Upper lobe of left lung (tissue), 6 donors: ENCODE measurements around the gene GBX1. TPM values are rescaled to one million over a fixed set of nuclear protein-coding genes. Genes with fewer than 3 reads are reported as not detected.
A peak's percentile ranks its signal among the peaks of the same experiment; 100 is the strongest.

ENCODE experiments used
- ATAC-seq, 2 donors: fragments of 200-7000 bp; cut with Tn5 transposase; one replicate each; pipeline ENCODE4 v1.9.1; 2022; ENCODE audit warnings: mild to moderate bottlenecking in 2 of 2, moderate library complexity in 2 of 2; ENCODE audit not compliant: low FRiP score in 2 of 2
- DNase-seq, 2 donors: peaks; one replicate each; pipeline ENCODE4 v3.0.0-alpha.2; 2019 to 2020
- H3K27ac ChIP-seq, 4 donors: fragments of 200-600 bp; sonication (generic); one replicate each; pipeline ENCODE4 v1.5.1; 2016 to 2019
- H3K27me3 ChIP-seq, 4 donors: fragments of 200-600 bp; sonication (generic); one replicate each; pipeline ENCODE4 v1.5.1; 2017 to 2019
- H3K36me3 ChIP-seq, 4 donors: fragments of 200-600 bp; sonication (generic); one replicate each; pipeline ENCODE4 v1.5.1; 2016 to 2019
- H3K4me1 ChIP-seq, 4 donors: fragments of 200-600 bp; sonication (generic); one replicate each; pipeline ENCODE4 v1.5.1; 2018 to 2019
- H3K4me3 ChIP-seq, 4 donors: fragments of 200-600 bp; sonication (generic); one replicate each; pipeline ENCODE4 v1.5.1; 2017 to 2019; ENCODE audit warnings: mild to moderate bottlenecking in 2 of 4, moderate library complexity in 1 of 4
- H3K9me3 ChIP-seq, 4 donors: fragments of 200-600 bp; sonication (generic); one replicate each; pipeline ENCODE4 v1.5.1; 2018 to 2019
- EP300 ChIP-seq, 4 donors: sonication (generic); formaldehyde crosslinking; IDR thresholded peaks; one replicate each; pipeline ENCODE4 v1.5.1; 2017; ENCODE audit warnings: antibody characterized with exemption in 4 of 4, control low read depth in 2 of 4
- POLR2A ChIP-seq, 4 donors: fragments of 450-650 bp; IDR thresholded peaks; one replicate each; pipeline ENCODE4 v1.5.1; 2016 to 2017; ENCODE audit warnings: antibody characterized with exemption in 4 of 4, mild to moderate bottlenecking in 2 of 4
- POLR2AphosphoS5 ChIP-seq, 2 donors: sonication (generic); formaldehyde crosslinking; IDR thresholded peaks; one replicate each; pipeline ENCODE4 v1.5.1; 2017; ENCODE audit warnings: antibody characterized with exemption in 2 of 2
- WGBS, 2 donors: methylation state at CpG; one replicate each; pipeline ENCODE4 v1.1.5; 2017 to 2018; 5-methylcytosine and 5-hydroxymethylcytosine counted together
- total RNA-seq, 6 donors: library from RNA; depleted of rRNA in 4 of 6; stranded (reverse); fragments of >200 nt in 4 of 6; gene quantifications; one replicate each; pipeline versions ENCODE4 v1.1.0 to v1.2.1, GENCODE V29; 2016 to 2021
- TF ChIP-seq, protein P1 (sequence below), 6 experiments: fragments of 450-650 bp in 4 of 6; fragments of 200-600 bp in 2 of 6; sonication (generic) in 2 of 6; IDR thresholded peaks; one replicate each; pipeline ENCODE4 v1.5.1; 2016 to 2019; ENCODE audit warnings: antibody characterized with exemption in 6 of 6
- donor health status: DM: no; HTN: no; CAD: no; lungs with moderate emphysema.
- donor health status: DM: no; HTN: yes; CAD: no; lungs with severe emphysema.

Gene GBX1
- total RNA-seq, 6 donors from 2014 or later: not detected

DNA sequence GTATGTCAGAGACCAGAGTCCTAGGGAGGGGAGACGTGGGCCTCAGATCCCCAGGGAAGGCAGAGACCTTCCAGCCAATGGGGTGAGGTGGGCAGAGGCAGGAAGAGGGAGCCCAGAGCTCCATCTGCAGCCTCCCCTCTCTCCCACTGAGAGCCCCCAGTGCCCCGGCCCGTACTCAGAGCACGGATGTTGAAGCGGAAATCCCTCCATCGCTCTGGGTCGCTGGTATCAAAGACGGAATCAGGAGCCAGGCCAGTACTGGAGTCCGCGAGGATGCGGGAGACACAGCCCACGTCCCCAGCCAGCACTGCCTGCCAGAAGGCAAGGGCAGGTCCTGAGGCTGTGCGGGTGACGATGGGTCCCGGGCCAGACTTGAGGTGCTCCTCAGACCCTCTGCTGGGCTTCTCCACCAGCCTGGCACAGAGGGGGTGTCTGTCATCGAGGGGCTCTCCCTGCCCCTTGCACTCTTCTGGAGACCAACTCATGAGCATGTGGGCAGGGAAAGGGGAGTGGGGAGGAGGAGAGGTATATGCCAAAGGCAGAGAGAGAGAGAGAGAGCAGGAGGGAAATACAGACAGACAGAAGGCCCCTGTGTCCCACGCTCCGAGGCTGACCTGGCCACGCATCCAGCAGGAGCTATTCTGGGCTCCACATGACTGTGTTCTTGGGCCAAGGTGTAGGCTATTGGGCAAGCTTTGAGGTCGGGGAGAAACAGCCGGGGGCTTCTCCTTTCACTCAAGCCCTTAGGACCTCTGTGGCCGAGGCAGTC lies 19.3 kb upstream of the GBX1 start, which contains the start of gene ASB10:
TSS of gene ASB10 (minus strand) at position 611 of the 769 bp plus-strand sequence. CDS start at position 491, 120 bp downstream.
- ATAC-seq: peak in 1 of 2 donors; percentile 16
- TF ChIP-seq, protein P1, sequence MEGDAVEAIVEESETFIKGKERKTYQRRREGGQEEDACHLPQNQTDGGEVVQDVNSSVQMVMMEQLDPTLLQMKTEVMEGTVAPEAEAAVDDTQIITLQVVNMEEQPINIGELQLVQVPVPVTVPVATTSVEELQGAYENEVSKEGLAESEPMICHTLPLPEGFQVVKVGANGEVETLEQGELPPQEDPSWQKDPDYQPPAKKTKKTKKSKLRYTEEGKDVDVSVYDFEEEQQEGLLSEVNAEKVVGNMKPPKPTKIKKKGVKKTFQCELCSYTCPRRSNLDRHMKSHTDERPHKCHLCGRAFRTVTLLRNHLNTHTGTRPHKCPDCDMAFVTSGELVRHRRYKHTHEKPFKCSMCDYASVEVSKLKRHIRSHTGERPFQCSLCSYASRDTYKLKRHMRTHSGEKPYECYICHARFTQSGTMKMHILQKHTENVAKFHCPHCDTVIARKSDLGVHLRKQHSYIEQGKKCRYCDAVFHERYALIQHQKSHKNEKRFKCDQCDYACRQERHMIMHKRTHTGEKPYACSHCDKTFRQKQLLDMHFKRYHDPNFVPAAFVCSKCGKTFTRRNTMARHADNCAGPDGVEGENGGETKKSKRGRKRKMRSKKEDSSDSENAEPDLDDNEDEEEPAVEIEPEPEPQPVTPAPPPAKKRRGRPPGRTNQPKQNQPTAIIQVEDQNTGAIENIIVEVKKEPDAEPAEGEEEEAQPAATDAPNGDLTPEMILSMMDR (IDR thresholded peaks at IDR 0.05): no peak
- no peak for TF ChIP-seq POLR2A (IDR thresholded peaks at IDR 0.05)
- no peak for TF ChIP-seq EP300 (IDR thresholded peaks at IDR 0.05)
- TF ChIP-seq POLR2AphosphoS5 (IDR thresholded peaks at IDR 0.05): no peak
- Histone ChIP-seq H3K4me3 (no peak within 1 kb of the TSS), H3K36me3 (no peaks in the 10 kb centered on the region), H3K4me1 (no peaks in the 10 kb centered on the region), H3K27ac (no peak within 1 kb of the TSS), H3K27me3 (no peaks in the 10 kb centered on the region), H3K9me3 (no peaks in the 10 kb centered on the region)
- DNase-seq: no peak
- WGBS, 2 donors: 69 to 85% methylated on average over 18 to 21 of the region's 22 CpGs

DNA sequence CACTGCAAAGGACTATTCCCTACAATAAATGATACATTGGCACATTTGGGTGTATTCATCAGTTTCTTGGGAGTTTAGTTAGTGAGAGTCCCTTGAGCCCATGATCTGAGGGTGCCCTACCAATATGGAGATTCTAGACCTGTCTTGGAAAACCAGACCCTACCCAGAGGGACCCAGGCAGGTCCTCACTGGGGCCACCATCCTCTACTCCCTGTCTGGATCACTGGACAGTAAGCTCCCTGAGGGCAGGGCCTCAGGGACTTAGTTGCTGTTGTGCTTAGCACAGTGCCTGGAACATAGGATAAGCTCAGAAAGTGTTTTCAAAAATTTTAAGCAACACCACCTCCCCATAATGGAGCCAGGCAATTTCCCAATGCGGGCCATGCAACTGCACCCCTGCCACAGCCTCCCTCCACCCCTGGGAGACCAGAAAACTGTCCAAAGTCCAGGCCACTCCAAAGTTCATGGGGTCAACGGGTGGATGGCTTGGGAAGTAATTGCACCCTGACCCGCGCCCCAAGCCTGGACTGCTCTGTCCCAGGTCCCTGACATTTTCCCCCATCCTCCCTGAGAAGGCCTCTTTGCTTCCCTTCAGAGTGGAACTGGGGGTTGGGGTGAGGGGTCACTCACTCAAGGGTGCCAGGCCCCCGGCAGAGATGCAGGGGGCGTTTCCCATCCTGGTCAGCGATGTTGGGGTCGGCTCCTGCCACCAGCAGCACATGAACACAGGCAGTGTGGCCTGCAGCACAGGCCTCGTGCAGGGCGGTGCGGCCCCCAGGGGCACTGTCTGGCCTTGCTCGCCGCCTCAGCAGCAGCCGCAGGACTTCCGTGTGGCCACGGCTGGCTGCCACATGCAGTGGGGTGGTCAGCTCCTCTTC lies 18.5 kb upstream of the GBX1 start:
- TF ChIP-seq POLR2A (IDR thresholded peaks at IDR 0.05) (no peak), EP300 (IDR thresholded peaks at IDR 0.05) (no peak), POLR2AphosphoS5 (IDR thresholded peaks at IDR 0.05) (no peak)
- TF ChIP-seq, protein P1 (IDR thresholded peaks at IDR 0.05): no peak
- Histone ChIP-seq H3K4me1 (no peaks in the 10 kb centered on the region), H3K9me3 (no peaks in the 10 kb centered on the region), H3K27ac (no peak overlapping the region), H3K27me3 (no peaks in the 10 kb centered on the region), H3K36me3 (no peaks in the 10 kb centered on the region), H3K4me3 (no peak overlapping the region)
- ATAC-seq (peak in 1 of 2 donors; percentile 15), DNase-seq (peak in 1 of 2 donors; percentile 80)
- 81% methylated on average over 5 to 8 of the region's 16 CpGs for WGBS, 2 donors

DNA sequence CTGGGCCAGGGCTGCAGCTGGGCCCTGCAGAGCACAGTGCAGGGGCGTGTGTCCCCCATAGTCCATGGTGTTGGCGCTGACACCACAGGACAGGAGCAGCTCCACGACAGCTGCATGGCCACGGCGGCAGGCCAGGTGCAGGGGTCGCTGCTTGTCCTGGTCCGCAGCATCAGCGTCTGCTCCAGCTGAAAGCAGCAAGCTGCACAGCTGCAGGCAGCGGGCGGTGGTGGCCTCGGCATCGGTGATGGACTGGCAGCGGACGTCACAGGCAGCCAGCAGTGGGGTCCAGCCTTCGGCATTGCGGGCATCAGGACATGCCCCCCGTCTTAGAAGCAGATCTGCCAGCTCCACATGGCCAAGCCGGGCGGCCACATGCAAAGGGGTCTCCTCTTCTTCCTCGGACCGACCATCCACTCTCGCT lies 13.5 kb upstream of the GBX1 start:
- DNase-seq (peak in 1 of 2 donors; percentile 81), ATAC-seq (peak in 1 of 2 donors; percentile 12)
- Histone ChIP-seq H3K27ac (no peak overlapping the region), H3K9me3 (no peaks in the 10 kb centered on the region), H3K36me3 (no peaks in the 10 kb centered on the region), H3K27me3 (no peaks in the 10 kb centered on the region), H3K4me3 (no peak overlapping the region), H3K4me1 (no peaks in the 10 kb centered on the region)
- 88% methylated on average over 17 to 22 of the region's 22 CpGs for WGBS, 2 donors
- no peak for TF ChIP-seq POLR2AphosphoS5 (IDR thresholded peaks at IDR 0.05)
- no peak for TF ChIP-seq POLR2A (IDR thresholded peaks at IDR 0.05)
- no peak for TF ChIP-seq EP300 (IDR thresholded peaks at IDR 0.05)
- TF ChIP-seq, protein P1 (IDR thresholded peaks at IDR 0.05): no peak

DNA sequence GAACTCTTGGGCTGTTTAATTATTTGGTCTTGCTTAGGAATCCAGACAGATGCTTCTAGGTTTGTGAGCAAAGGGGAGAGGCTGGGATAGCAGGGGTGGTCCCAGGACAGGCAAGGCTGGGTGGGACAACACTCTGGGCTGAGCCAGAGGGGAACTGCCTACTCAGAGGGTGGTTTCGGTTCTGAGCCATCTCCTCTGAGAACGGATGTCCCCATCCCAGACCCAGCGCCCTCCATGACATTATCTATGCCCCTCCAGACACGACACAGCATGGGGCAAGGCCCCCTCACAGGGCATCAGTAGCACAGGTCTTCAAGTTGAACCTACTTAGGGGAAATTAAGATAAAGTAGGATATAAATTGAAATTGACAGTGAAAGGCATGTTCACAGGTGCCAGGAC lies 12.5 kb upstream of the GBX1 start:
- Histone ChIP-seq H3K27ac (no peak overlapping the region), H3K36me3 (no peaks in the 10 kb centered on the region), H3K9me3 (no peaks in the 10 kb centered on the region), H3K4me1 (peaks cover 0 to under 1% (median 0%) of the 10 kb centered on the region in 4 donors), H3K27me3 (no peaks in the 10 kb centered on the region), H3K4me3 (no peak overlapping the region)
- DNase-seq (no peak), ATAC-seq (no peak)
- no peak for TF ChIP-seq POLR2A (IDR thresholded peaks at IDR 0.05)
- no peak for TF ChIP-seq EP300 (IDR thresholded peaks at IDR 0.05)
- TF ChIP-seq, protein P1 (IDR thresholded peaks at IDR 0.05): no peak
- no peak for TF ChIP-seq POLR2AphosphoS5 (IDR thresholded peaks at IDR 0.05)
- 59 to 67% methylated on average over 2 to 4 of the region's 4 CpGs for WGBS, 2 donors
